Umbilical cord (tissue), 2 donors: ENCODE results near the gene ZNF383. TPM values are rescaled to one million over a fixed set of nuclear protein-coding genes. Genes with fewer than 3 reads are reported as not detected.
"Not testable (repeated sequence)": the region's sequence is repeated elsewhere in the genome, so short reads cannot be mapped to it uniquely, and the experiment has no call there.

ENCODE experiments used
- DNase-seq: peaks from one replicate; pipeline ENCODE4 v3.0.0-alpha.2; 2015; ENCODE audit warnings: low spot score
- total RNA-seq: library from RNA; depleted of rRNA; stranded (reverse); fragments of >200 nt; gene quantifications from one replicate; pipeline ENCODE4 v1.2.3, GENCODE V29; 2014; ENCODE audit warnings: low replicate concordance; ENCODE audit not compliant: insufficient read depth

ZNF383 gene
- 22.1 TPM for total RNA-seq

GRCh38 chr19:37217775-37218591 is at the start of gene ZNF383:
Gene ZNF383 (plus strand): TSS chr19:37218214. CDS start chr19:37230454, 12,240 bp downstream.
- peak; percentile 98 for DNase-seq

GRCh38 chr19:37172368-37173366 is 45.3 kb upstream of the ZNF383 start, which contains the start of gene ZNF585A:
Gene ZNF585A (minus strand): TSS chr19:37172695. CDS start chr19:37169910, 2,785 bp downstream.
- peak; percentile 99 for DNase-seq

GRCh38 chr19:37186071-37186470 is 31.9 kb upstream of the ZNF383 start:
- not testable (repeated sequence) for DNase-seq

- not testable (repeated sequence) for DNase-seq
Measured at GRCh38 chr19:37195248-37195647, 22.8 kb upstream of the ZNF383 start.

- DNase-seq, result not testable (repeated sequence)
Measured at GRCh38 chr19:37197115-37197514, 20.9 kb upstream of the ZNF383 start.

GRCh38 chr19:37197768-37198167 is 20.2 kb upstream of the ZNF383 start:
- no peak for DNase-seq

GRCh38 chr19:37217480-37217774 is 587 bp upstream of the ZNF383 start:
- no peak for DNase-seq

GRCh38 chr19:37218592-37218935 is 550 bp downstream of the ZNF383 start:
- peak; percentile 6 for DNase-seq

- DNase-seq, result no peak
Measured at GRCh38 chr19:37220383-37220782, 2.4 kb downstream of the ZNF383 start.

- peak; percentile 11 for DNase-seq
Measured at GRCh38 chr19:37221136-37221535, 3.1 kb downstream of the ZNF383 start.

GRCh38 chr19:37226248-37226647 is 8.2 kb downstream of the ZNF383 start:
- no peak for DNase-seq

- peak; percentile 7 for DNase-seq
Measured at GRCh38 chr19:37227996-37228395, 10.0 kb downstream of the ZNF383 start.

GRCh38 chr19:37243206-37243632 is 25.2 kb downstream of the ZNF383 start:
- DNase-seq, result no peak

- DNase-seq, result peak; percentile 98
Measured at GRCh38 chr19:37251308-37252229, 33.6 kb downstream of the ZNF383 start.

- not testable (repeated sequence) for DNase-seq
Measured at GRCh38 chr19:37263028-37263427, 45.0 kb downstream of the ZNF383 start.

GRCh38 chr19:37267005-37267404 is 49.0 kb downstream of the ZNF383 start:
- not testable (repeated sequence) for DNase-seq

- not testable (repeated sequence) for DNase-seq
Measured at GRCh38 chr19:37267755-37268154, 49.7 kb downstream of the ZNF383 start.

GRCh38 chr19:37280656-37281055 is 62.6 kb downstream of the ZNF383 start:
- not testable (repeated sequence) for DNase-seq

GRCh38 chr19:37284020-37284419 is 66.0 kb downstream of the ZNF383 start:
- not testable (repeated sequence) for DNase-seq

- not testable (repeated sequence) for DNase-seq
Measured at GRCh38 chr19:37289229-37289628, 71.2 kb downstream of the ZNF383 start.
